Fibroblast of the aortic adventitia (primary cell): ENCODE measurements around the gene COL4A2. TPM values are rescaled to one million over a fixed set of nuclear protein-coding genes. Genes with fewer than 3 reads are reported as not detected.

Experiments
- DNase-seq: peaks from one replicate; pipeline ENCODE4 v3.0.0-alpha.2; 2010; ENCODE audit warnings: low read depth
- H3K4me3 ChIP-seq: 2 replicates; pipeline ENCODE4 v1.5.1; 2011; ENCODE audit warnings: low read depth, mild to moderate bottlenecking, control low read depth, low read length, moderate library complexity
- CTCF ChIP-seq: IDR thresholded peaks from 2 replicates; pipeline ENCODE4 v1.5.1; 2011; ENCODE audit warnings: mild to moderate bottlenecking, low read length, control low read depth, inconsistent platforms; ENCODE audit not compliant: insufficient read depth
- total RNA-seq: library from RNA; depleted of rRNA; stranded (reverse); fragments of >200 nt; gene quantifications from 2 replicates; pipeline ENCODE4 v1.2.3, GENCODE V29; 2012; ENCODE audit warnings: low replicate concordance

Gene COL4A2
- total RNA-seq, 1 donor = 53.3 TPM

DNA sequence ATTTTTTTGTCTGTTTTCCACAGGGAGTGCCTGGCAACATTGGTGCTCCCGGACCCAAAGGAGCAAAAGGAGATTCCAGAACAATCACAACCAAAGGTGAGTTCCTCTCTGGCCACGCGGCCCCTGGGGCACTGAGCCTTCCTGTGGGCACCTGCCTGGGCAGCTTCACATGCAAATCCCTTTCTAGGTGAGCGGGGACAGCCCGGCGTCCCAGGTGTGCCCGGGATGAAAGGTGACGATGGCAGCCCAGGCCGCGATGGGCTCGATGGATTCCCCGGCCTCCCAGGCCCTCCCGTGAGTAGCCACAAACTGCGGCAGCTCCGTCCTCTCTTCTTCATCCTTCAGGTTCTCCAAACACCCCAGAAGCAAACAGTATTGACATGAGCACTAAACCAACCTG is 155.0 kb downstream of the COL4A2 start:
- TF ChIP-seq CTCF = no peak
- no peak overlapping the region for H3K4me3 ChIP-seq
- no peak for DNase-seq

DNA sequence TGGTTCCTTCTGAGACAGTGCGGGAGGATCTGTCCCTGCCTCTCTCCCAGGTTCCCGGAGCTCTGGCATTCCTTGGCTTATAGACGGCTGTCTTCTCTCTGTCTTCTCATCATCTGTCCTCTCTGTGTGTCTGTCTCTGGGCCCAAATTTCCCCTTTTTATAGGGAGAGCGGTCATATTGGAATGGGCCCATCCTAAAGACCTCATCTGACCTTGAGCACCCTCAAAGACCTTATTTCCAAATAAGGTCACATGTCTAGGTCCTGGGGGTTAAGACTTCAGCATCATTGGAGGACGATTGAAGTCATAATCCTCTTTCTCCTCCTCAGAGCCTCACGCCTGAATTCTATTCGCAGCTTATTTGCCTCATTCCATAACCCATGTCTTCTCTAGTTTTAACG is 156.1 kb downstream of the COL4A2 start:
- H3K4me3 ChIP-seq = no peak overlapping the region
- DNase-seq = no peak
- TF ChIP-seq CTCF = no peak

GRCh38 chr13:110463871-110464510 is 156.9 kb downstream of the COL4A2 start:
- DNase-seq = no peak
- H3K4me3 ChIP-seq = no peak overlapping the region
- no peak for TF ChIP-seq CTCF

DNA sequence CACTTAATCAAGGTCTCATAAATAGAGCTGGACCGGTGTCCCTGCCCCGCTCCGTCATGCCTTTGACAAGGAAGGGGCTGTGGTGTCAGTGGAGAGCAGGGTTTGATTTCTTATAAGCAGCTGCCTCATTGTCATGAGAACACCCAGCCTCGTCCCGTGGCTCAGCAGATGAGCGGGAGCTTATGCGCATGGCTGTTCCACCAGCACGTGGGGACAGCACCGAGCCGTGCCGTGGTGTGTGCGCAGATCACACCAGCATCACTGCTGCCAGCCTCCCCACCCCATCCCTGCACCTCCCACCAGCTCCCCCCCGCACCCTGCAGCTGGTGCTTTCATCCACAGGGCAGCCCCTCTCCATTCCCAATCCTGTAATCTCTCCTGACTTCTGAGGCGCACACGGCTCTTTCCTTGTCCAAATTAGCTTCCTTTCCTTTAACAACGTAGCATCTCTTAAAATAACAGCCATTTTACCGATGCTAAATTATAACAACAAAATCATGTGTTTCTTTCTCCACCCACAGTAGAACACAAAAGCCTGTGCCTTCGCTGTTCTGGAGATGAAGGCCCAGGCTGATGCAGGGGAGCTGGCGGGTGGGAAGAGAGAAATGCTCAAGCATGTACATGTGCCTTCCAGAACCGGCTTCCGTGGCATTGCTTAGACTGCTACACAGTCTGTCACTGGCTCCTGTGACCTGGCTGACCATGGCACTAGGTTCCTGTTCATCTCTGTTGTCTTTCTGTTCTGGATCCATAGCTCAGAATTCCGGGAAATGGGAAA is 157.7 kb downstream of the COL4A2 start:
- no peak overlapping the region for H3K4me3 ChIP-seq
- TF ChIP-seq CTCF = no peak
- DNase-seq = no peak

DNA sequence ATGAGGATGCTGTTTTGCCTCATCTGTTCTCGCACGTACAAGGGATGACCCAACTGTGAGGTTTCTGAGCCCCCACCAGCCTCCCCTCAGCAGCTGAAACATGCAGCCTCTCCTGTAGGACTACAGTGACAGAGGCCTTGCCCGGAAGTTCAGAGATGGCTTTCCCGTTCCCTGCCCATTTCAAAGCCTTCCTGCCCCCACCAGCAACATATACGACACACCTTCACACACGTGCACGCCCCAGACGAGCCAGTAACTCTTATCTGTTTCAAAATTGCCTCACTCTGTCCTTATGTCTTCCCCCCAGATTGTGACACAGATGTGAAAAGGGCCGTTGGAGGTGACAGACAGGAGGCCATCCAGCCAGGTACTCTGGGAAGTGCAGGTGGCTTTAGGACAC is 158.6 kb downstream of the COL4A2 start:
- no peak for TF ChIP-seq CTCF
- DNase-seq = no peak

GRCh38 chr13:110466266-110466915 is 159.3 kb downstream of the COL4A2 start:
- DNase-seq = no peak
- TF ChIP-seq CTCF = no peak
- no peak overlapping the region for H3K4me3 ChIP-seq

More for the DNA sequence above, 158.6 kb downstream of the COL4A2 start:
- no peak overlapping the region for H3K4me3 ChIP-seq
